Measurements from ENCODE around the gene CKAP2.
"Not testable (repeated sequence)": the region's sequence is repeated elsewhere in the genome, so short reads cannot be mapped to it uniquely, and the experiment has no call there.

CKAP2 gene, protein sequence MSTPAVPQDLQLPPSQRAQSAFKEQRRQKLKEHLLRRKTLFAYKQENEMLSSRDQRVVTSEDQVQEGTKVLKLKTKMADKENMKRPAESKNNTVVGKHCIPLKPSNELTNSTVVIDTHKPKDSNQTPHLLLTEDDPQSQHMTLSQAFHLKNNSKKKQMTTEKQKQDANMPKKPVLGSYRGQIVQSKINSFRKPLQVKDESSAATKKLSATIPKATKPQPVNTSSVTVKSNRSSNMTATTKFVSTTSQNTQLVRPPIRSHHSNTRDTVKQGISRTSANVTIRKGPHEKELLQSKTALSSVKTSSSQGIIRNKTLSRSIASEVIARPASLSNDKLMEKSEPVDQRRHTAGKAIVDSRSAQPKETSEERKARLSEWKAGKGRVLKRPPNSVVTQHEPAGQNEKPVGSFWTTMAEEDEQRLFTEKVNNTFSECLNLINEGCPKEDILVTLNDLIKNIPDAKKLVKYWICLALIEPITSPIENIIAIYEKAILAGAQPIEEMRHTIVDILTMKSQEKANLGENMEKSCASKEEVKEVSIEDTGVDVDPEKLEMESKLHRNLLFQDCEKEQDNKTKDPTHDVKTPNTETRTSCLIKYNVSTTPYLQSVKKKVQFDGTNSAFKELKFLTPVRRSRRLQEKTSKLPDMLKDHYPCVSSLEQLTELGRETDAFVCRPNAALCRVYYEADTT

DNA sequence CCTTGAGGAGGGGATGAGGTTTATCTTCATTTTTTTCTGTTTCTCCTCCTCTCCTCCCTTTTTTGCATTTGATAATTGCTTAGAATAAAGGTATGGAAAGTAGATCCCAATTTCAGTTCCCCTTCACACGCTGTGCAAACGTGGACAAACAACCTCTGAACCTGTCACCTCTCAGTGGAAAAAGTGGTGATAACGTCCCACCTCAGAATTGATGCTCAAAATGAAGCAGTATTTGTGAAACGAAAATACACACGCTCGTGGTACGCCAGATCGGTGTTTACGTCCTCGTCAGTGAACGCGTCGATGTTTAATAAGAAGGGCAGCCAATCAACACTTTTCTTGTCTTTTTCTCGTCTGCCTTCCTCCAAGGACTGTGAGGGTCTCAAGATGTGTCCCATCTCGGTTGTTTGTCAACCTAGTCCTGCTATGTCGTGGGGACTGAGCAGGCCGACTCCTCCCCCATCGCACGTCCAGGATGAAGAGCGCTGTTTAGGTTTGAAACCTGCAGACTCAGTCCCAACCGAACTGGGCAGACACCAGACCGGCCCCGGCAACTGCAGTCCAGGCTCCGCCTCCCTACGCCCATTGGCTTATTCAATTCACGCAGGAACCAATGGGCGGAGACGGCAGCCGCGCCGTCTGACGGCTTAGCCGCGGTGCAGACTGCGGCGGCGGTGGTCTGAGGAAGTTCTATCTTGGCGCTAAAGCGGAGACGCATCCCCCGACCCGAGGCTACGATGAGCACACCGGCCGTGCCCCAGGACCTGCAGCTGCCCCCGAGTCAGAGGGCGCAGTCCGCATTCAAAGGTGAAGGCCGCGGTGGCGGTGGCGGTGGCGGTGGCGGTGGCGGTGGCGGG lies at the start of gene CKAP2:
Gene CKAP2 (plus strand): TSS at position 659 of the 857 bp plus-strand sequence. CDS start 79 bp downstream, at position 738.
- DNase-seq, result peak; percentile 90

DNA sequence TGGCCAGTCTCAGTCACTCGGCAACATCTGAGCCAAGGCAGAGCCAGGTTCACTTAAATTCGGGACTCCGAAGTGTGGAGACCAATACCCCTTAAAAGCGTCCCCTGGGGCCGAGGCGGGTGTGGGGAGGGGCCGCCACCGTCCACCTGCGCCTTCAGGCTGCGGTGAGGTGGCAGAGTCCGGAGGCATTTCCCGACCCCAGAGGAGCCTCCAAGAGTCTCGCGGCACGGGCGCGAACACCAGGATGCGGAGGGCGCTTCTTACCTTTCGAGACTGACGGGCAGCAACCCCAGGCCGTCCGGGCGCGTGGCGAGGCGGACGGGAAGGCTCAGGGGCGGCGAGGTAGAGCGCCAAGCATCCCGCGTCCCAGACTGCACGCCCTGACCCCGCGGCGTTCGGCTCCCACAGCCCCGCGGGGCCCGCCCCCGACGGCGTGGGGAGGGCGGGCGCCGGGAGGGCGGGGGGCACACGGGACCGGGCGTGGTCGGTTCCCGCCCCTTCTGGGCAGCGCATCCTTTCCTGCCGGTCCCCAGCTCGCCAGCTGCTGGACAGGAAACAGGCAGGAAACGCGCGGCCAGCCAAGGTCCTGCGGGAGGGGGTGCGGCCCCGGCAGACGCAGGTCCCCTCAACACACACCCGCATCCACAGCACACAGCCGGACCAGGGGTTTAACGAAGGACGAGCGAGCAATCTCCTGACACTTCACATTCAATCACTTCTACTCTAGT lies 49.3 kb upstream of the CKAP2 start, which contains the start of gene THSD1:
Gene THSD1 (minus strand): TSS at position 406 of the 728 bp plus-strand sequence. CDS start 3,572 bp downstream, outside the sequence.
- DNase-seq, result no peak

DNA sequence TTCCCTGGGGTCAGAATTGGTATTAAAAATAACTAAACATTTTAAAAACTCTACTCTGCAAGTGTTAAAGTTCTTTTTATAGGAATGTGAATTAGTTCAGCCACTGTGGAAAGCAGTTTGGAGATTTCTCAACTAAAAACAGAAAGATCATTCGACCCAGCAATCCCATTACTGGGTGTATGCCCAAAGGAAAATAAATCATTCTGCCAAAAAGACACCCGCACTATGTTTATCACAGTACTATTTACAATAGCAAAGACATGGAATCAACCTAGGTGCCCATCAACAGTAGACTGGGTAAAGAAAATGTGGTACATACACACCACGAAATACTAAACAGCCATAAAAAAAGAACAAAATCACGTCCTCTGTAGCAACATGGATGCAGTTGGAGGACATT lies 48.6 kb upstream of the CKAP2 start:
- DNase-seq, result no peak

DNA sequence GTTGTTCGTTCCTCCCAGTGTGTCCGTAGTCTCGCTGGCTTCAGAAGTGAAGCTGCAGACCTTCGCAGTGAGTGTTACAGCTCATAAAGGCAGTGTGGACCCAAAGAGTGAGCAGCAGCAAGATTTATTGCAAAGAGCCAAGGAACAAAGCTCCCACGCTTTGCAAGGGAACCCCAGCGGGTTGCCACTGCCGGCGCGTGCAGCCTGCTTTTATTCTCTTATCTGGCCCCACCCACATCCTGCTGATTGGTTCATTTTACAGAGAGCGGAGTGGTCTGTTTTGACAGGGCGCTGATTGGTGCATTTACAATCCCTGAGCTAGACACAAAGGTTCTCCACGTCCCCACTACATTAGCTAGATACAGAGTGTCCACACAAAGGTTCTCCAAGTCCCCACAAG lies 47.8 kb upstream of the CKAP2 start:
- DNase-seq, result not testable (repeated sequence)

DNA sequence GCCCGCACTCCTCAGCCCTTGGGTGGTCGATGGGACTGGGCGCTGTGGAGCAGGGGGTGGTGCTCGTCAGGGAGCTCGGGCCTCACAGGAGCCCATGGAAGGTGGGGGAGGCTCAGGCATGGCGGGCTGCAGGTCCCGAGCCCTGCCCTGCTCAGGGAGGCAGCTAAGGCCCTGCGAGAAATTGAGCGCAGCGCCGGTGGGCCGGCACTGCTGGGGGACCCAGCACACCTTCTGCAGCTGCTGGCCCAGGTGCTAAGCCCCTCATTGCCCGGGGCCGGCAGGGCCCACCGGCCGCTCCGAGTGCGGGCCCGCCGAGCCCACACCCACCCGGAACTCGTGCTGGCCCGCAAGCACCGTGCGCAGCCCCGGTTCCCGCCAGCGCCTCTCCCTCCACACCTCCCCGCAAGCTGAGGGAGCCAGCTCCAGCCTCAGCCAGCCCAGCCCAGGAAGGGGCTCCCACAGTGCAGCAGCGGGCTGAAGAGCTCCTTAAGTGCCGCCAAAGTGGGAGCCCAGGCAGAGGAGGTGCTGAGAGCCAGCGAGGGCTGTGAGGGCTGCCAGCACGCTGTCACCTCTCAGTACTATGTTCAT lies 47.1 kb upstream of the CKAP2 start:
- DNase-seq, result not testable (repeated sequence)

DNA sequence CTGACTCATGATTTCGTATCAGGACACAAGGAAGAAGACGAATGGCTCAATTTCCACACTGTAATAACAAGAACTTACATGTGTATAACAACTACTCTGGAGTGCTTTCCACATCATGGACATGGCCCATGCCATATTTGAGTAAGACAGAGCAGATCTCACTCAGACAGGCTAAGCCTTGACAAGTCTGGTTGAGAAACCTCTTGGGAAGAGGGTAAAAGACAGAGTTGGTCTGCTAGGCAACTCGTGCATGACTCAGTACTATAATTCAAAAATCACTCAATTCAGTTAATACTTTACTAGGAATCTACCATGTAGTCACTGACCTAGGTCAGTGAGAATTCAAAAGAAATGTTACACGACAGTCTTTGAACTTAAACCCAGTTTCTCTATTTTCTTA lies 43.6 kb upstream of the CKAP2 start:
- DNase-seq, result no peak

DNA sequence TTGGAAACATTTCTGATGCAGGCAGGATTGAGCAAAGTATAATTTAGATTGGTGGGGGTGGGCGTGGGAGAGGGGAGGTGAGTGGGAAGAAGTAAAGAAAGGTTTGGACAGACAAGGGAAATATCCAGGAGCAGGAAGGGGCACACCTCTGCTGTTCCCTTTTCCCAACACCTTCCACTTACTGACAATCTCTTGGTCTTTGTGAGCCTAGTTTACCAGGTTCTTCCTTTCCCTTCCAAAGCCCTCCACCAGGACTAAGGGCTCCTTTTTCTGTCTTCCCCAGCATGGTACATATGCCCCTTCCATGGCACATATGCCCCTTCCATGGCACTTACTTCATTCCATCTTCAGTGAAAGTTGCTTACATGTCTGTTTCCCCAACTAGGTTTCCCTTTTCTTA lies 43.1 kb upstream of the CKAP2 start:
- DNase-seq, result no peak

DNA sequence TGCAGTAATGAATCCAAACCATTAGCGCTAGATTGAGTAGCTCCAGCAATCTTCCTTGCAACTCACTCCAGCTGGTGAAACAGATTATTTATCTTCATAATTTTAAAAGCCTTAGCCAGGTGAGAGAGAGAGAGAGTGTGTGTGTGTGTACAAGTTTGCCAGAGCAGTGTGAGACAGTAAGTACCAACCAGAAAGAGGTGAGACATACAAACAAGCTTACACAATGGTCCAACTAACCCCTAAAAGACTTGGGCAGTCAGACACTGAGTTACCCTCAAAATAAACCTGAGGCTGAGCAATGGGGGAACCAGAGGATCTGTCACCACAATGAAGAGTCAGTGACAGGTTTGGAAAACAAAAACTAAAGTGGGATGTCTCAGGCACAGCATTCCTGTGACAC lies 41.2 kb upstream of the CKAP2 start:
- no peak for DNase-seq

DNA sequence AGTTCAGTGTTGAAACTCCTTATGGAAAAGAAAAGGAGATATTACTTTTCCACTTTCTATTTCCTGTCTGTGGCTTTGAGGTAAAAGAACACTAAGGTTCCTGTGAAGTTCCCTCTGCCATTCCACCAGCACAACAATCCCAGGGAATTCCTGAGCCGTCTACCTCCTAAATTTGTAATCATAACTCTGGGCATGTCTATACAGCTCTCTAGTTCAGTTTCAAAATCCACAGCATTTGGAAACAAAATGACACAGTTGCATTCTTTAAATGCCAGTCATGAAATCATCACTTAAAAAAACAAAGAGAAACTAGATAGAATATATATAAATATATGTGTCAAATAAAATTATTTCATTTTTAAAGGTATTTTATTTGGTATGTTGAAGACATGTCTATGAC lies 40.3 kb upstream of the CKAP2 start:
- DNase-seq, result no peak

DNA sequence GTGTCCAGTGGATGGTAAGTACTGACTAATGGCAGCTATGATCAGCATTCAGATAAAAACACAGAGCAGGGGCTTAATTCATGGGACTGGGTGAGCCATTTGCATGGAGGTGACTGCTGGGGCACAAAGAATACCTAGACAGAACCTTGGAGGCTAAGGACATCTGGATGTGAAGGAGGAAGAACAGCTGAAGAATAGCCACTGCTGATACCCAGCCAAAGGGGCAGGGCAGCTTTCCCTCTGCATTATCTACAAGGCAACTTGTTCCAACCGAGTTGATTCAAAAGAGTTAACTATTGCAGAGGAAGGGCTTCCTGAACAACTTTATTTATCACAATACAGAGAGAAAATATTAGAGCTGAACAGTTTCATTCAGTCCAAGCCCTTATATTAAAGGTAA lies 36.2 kb upstream of the CKAP2 start:
- no peak for DNase-seq

DNA sequence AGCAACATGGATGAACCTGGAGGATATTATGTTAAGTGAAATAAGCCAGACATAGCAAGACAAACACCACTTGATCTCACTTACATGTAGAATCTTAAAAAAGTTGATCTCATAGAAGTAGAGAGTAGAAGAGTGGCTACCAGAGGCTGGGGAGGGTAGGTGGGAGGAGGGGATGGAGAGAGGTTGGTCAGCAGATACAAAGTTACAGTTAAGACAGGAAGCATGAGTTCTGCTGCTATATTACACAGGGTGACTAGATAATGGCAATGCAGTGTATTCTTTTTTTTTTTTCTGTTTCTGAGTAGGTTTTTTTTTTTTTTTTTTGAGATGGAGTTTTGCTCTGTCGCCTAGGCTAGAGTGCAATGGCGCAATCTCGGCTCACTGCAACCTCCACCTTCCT lies 34.1 kb upstream of the CKAP2 start:
- no peak for DNase-seq

DNA sequence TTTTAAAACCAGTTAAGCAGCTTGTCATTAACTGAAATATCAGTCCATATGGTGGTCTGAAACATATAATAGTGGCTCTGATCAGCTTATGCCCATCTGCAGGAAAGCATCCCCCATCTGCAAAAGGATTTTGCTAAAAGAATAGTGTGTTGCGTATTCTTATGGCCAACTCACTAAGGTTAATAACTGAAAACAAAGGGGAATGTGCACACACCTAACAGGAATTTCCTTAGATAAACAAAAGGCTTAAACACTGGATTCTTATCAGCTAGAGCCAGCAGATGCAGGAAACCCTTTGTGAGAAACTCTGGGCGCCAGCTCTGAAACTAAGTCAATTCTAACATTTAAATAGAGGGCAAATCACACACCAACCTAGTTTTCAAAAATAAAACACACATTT lies 27.0 kb upstream of the CKAP2 start:
- no peak for DNase-seq

DNA sequence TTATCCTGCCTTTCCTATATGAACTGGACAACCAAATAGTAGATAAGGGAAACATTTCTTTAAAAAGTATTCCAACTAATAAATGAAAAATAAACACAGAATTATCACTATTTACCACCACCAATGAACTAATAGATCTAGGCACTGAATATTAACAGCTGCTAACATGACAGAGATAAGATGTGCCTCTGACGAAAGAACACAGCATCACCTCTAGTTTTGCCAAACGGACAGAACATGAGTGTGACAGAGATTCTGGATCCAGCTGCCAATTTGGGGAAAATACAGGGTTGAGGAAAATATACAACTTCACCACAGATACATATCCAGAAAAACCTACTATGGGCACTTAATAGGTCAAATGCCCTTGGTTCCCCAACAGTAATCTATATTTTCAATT lies 22.8 kb upstream of the CKAP2 start:
- no peak for DNase-seq

DNA sequence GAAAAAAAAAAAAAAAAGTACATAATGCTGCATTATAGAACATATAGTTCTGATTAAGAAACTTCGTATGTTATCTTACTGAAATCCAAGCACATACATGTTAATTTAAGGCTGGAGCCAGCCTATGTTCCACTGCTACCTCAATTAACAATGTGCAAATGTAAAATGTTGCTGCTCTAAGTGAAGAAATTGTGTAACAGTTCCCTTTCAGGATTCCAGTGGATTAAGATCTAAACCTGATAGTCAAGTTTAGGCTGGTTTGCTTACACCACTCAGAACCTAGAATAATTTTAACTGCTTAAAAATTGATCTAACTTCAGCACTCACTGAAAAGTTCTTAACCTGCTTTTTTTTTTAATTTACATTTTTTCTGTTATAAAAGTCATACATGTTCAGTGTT lies 9.0 kb upstream of the CKAP2 start:
- no peak for DNase-seq

DNA sequence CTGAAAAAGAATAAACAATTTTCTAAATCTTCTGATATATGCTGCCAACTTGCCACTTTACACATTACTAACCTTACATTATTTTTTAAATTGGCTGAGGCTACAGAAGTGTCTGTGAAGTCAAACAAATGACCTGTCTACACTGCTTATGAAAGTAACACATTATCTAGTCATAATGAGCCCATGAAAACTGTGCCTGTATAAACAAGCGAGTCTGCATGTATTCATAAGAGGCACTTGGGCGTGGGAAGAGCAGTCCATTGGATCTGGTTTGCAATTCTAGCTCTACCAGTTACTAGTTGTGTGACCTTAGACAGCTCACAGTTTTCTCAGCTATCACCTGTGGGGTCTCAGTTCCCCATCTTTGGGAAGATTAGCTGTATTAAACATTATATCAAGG lies 7.9 kb upstream of the CKAP2 start:
- no peak for DNase-seq

DNA sequence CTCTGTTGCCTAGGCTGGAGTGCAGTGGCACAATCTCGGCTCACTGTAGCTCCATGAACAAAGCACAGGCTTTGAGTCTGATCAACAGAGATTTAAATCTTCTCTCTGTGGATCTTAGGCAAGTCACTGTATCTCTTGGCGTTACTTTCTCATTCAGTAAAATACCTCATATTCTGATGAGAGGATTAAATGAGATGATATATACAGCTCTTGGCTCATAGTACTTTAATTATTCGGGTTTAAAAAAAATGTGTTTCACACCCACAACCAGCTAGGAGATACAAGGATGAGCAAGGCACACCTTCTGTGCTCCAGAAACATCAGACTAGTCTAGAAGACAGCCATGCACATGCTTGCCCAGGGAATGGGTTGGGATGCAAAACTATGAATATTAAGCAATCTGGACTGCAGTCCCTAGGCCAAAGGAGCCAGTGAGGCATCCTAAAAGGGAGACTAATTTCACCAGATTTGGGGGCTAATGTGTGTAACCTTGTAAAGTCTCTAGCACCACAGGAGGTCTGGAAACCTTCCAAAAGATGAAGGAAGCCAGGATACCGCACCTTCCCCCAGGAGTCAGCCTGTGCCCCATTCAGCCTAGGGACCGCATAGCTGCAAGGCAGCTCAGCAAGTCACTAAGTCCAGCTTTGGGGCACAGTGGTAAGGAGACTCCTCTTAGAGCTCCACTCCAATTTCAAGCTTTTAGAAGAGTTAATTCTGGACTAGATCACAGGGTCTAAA lies 7.3 kb upstream of the CKAP2 start:
- DNase-seq, result no peak

DNA sequence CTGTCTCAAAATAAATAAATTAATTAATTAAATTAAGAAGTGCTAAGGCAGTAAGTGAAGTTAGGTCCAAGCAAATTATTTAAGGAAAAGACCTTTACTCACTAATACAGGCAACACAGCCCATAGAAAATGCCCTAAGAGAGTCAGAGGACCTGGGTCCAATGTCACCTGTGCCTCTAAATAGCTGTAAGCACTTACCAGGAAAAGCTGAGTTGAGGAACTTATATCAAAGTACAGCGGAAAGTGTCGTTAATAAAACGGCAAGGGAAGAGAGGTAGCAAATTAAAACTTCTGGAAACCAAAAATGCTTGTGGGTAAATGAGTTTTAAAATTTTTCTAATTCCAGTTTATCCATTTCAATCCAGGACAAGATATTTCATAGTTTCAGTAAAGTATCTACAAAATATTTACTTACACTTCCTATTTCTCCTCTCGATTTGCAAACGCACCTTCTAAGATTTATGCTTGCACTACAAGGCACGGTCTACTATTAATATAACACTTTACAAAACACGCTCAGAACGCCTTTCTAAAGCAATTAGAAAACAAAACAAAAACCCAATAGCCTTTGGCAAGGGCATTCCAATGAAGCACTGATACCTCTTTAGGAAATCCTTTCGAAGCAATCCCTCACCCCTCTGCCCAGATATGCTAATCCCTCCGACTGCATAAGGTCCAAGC lies 5.8 kb upstream of the CKAP2 start:
- DNase-seq, result no peak

DNA sequence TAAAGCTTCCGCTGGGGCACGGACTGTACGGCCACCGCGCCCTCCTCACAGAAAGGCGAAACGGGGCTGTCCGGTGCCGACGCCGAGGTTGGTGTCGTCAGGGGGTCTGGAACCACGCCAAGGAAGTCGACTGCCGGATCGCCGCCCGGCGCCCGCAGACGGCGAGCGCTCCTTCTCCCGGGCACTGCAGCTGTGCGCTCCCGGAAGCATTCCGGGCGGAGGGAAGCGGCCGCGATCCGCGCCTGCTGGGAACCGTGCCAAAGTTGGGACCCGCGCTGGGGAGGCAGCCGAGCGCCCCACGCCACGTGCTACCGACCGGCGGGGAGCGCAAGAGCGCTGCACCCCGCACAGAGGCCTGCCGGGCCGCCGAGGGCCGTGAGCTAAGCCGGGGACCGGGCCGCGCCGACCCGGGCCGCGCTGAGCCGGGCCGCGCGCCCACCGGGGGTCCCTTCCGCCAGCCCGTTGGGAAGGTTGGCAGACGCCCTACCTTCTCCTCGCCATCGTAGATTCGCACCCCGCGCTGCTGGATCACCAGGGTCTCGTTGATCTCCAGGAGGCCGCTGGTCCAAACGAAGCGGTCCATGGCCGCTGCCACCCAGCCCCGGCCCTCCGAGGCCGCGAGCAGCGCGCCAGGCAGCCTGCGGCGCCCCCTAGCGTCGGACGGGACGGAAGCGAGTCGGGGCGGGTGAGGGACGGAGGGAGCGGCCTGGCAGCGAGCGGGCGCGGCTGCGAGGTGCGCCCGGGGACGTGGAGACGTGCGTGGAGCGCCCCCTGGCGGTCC lies 5.1 kb upstream of the CKAP2 start, which contains the start of gene VPS36:
Gene VPS36 (minus strand): TSS at position 623 of the 781 bp plus-strand sequence. CDS start 40 bp downstream, at position 583.
- DNase-seq, result peak; percentile 87

DNA sequence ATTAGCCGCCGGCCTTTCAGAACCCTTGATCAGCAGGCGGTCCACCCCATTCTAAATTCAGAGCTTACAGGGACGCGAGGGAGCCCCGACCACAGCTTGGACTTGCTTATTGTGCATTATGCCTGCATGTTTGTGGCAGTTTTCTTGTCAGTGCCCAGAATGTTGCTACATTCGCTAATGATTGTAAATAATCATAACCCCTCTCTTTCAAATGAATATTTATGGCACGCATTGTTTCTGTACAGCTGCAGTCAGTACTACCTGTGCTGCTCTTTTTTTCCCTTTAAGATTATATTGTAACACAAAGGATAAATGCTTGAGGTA lies 4.5 kb upstream of the CKAP2 start:
- no peak for DNase-seq

DNA sequence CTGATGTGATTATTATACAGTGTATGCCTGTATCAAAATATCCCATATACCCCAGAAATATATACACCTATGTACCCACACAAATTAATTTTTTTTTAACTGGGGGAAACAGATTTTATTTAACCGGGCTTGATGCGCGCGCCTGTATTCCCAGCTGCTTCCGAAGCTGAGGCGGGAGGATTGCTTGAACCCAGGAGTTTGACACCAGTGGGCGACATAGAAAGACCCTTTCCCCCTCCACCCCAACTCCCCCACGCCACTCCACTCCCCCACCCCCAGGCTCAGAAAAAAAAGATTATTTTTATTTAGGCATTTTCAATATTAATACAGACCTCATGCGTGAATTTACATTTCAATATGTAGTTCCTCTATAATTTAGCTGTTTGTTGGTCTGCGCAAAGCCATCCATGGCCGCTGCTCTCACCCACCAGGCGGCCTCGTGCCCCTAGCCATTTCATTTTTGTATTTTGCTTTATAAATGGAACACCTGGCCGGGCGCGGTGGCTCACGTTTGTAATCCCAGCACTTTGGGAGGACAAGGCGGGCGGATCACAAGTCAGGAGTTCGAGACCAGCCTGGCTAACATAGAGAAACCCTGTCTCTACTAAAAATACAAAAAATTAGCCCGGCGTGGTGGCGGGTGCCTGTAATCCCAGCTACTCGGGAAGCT lies 4.0 kb upstream of the CKAP2 start:
- no peak for DNase-seq

Measured in DMS153 (cell line).